ENCODE data around the gene THEMIS. TPM values are rescaled to one million over a fixed set of nuclear protein-coding genes. Genes with fewer than 3 reads are reported as not detected.

THEMIS gene
- total RNA-seq, 1 experiment from 2014 or later = not detected

- CTCF ChIA-PET = no interaction called here
- TF ChIP-seq EZH2 (IDR thresholded peaks at IDR 0.05; ENCODE audit: borderline replicate concordance, low read depth, low read length, poor library complexity, severe bottlenecking) = no peak
- TF ChIP-seq CTCF (conservative IDR thresholded peaks at IDR 0.05; ENCODE audit: low read depth, low read length) = no peak
- H3K4me1 ChIP-seq (ENCODE audit: insufficient read depth, low read length, poor library complexity, severe bottlenecking) = no peaks in the 10 kb centered on the region
- H3K4me3 ChIP-seq (ENCODE audit: low read depth, low read length, poor library complexity, severe bottlenecking) = no peak overlapping the region
- BruUV-seq (replicated peaks) = no TSS peak
- H3K27ac ChIP-seq (ENCODE audit: low read depth, low read length, poor library complexity, severe bottlenecking) = no peak overlapping the region
- POLR2A ChIA-PET (ENCODE audit: low non-redundant PET) = no interaction called here
- DNase-seq (ENCODE audit: low spot score) = no peak
- H3K36me3 ChIP-seq (ENCODE audit: insufficient read depth, low read length, poor library complexity, severe bottlenecking) = no peaks in the 10 kb centered on the region
- H3K27me3 ChIP-seq (replicated peaks; ENCODE audit: insufficient read depth, low read depth, low read length, poor library complexity) = no peaks in the 10 kb centered on the region
- intact Hi-C loops (cut with micrococcal nuclease; ENCODE audit: unreplicated experiment) = no loop called here
- no peaks in the 10 kb centered on the region for H3K9me3 ChIP-seq (ENCODE audit: low read depth, low read length, poor library complexity, severe bottlenecking)
Measured at GRCh38 chr6:127923135-127923534, 22.3 kb upstream of the THEMIS start.

DNA sequence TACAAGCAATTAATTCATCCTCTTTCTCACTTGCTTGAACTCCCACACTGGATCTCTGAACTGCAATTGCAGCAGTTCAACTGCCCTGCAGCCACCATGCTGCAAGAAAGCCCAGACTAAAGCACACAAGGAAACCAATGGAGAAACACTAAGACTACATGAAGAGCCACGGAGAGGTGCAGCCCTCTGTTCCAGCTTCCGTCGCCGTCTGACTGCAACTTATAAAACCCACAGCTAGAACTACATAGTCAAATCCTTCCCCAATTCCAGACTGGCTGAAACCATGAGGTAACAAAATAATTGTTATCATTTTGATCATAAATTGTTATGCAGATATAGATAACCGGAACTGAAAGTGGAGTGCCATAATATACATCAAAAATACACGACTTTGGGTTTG, 21.1 kb upstream of the THEMIS start:
- ChIA-PET POLR2A (ENCODE audit: low non-redundant PET) (no interaction called here), CTCF (no interaction called here)

GRCh38 chr6:127920804-127921203, 19.9 kb upstream of the THEMIS start:
- Histone ChIP-seq H3K4me3 (ENCODE audit: low read depth, low read length, poor library complexity, severe bottlenecking) (no peak overlapping the region), H3K4me1 (ENCODE audit: insufficient read depth, low read length, poor library complexity, severe bottlenecking) (no peaks in the 10 kb centered on the region), H3K27me3 (replicated peaks; ENCODE audit: insufficient read depth, low read depth, low read length, poor library complexity) (no peaks in the 10 kb centered on the region), H3K9me3 (ENCODE audit: low read depth, low read length, poor library complexity, severe bottlenecking) (no peaks in the 10 kb centered on the region), H3K27ac (ENCODE audit: low read depth, low read length, poor library complexity, severe bottlenecking) (no peak overlapping the region), H3K36me3 (ENCODE audit: insufficient read depth, low read length, poor library complexity, severe bottlenecking) (no peaks in the 10 kb centered on the region)
- no TSS peak for BruUV-seq (replicated peaks)
- TF ChIP-seq EZH2 (IDR thresholded peaks at IDR 0.05; ENCODE audit: borderline replicate concordance, low read depth, low read length, poor library complexity, severe bottlenecking) (no peak), CTCF (conservative IDR thresholded peaks at IDR 0.05; ENCODE audit: low read depth, low read length) (no peak)
- CTCF ChIA-PET = no interaction called here
- DNase-seq (ENCODE audit: low spot score) = no peak
- intact Hi-C loops (cut with micrococcal nuclease; ENCODE audit: unreplicated experiment) = no loop called here
- POLR2A ChIA-PET (ENCODE audit: low non-redundant PET) = no interaction called here

More for the DNA sequence above, 21.1 kb upstream of the THEMIS start:
- no peak for DNase-seq (ENCODE audit: low spot score)
- no peak overlapping the region for H3K27ac ChIP-seq (ENCODE audit: low read depth, low read length, poor library complexity, severe bottlenecking)
- H3K4me3 ChIP-seq (ENCODE audit: low read depth, low read length, poor library complexity, severe bottlenecking) = no peak overlapping the region
- no peaks in the 10 kb centered on the region for H3K36me3 ChIP-seq (ENCODE audit: insufficient read depth, low read length, poor library complexity, severe bottlenecking)
- BruUV-seq (replicated peaks) = no TSS peak
- H3K9me3 ChIP-seq (ENCODE audit: low read depth, low read length, poor library complexity, severe bottlenecking) = no peaks in the 10 kb centered on the region
- intact Hi-C loops (cut with micrococcal nuclease; ENCODE audit: unreplicated experiment) = no loop called here
- no peaks in the 10 kb centered on the region for H3K27me3 ChIP-seq (replicated peaks; ENCODE audit: insufficient read depth, low read depth, low read length, poor library complexity)
- TF ChIP-seq CTCF (conservative IDR thresholded peaks at IDR 0.05; ENCODE audit: low read depth, low read length) (no peak), EZH2 (IDR thresholded peaks at IDR 0.05; ENCODE audit: borderline replicate concordance, low read depth, low read length, poor library complexity, severe bottlenecking) (no peak)
- H3K4me1 ChIP-seq (ENCODE audit: insufficient read depth, low read length, poor library complexity, severe bottlenecking) = no peaks in the 10 kb centered on the region

Measured in A673 (cell line).